GM23248 (cell line): Measurements from ENCODE around the gene ZBTB20. TPM values are rescaled to one million over a fixed set of nuclear protein-coding genes. Genes with fewer than 3 reads are reported as not detected.
A peak's percentile ranks its signal among the peaks of the same experiment; 100 is the strongest.

Experiments
- DNase-seq: peaks from one replicate; pipeline ENCODE4 v3.0.0-alpha.2; 2015
- H2AFZ ChIP-seq: fragments of 200-600 bp; sonication (generic); 2 replicates; pipeline ENCODE4 v1.6.1; 2016; ENCODE audit warnings: antibody characterized with exemption
- H3F3A ChIP-seq: fragments of 200-600 bp; sonication (generic); 2 replicates; pipeline ENCODE4 v1.6.1; 2016; ENCODE audit warnings: mild to moderate bottlenecking, antibody characterized with exemption, mixed run types; ENCODE audit not compliant: insufficient read depth
- H3K27ac ChIP-seq: fragments of 200-600 bp; sonication (generic); 2 replicates; pipeline ENCODE4 v1.5.1; 2016; ENCODE audit warnings: mild to moderate bottlenecking
- H3K27me3 ChIP-seq: fragments of 200-600 bp; sonication (generic); replicated peaks from 2 replicates; pipeline ENCODE4 v1.6.1; 2016; ENCODE audit warnings: mild to moderate bottlenecking; ENCODE audit not compliant: insufficient read depth
- H3K36me3 ChIP-seq: fragments of 200-600 bp; sonication (generic); 2 replicates; pipeline ENCODE4 v1.6.1; 2016; ENCODE audit warnings: low read depth, mild to moderate bottlenecking
- H3K4me1 ChIP-seq: fragments of 200-600 bp; sonication (generic); 2 replicates; pipeline ENCODE4 v1.6.1; 2016; ENCODE audit warnings: mild to moderate bottlenecking; ENCODE audit not compliant: insufficient read depth
- H3K4me2 ChIP-seq: fragments of 200-600 bp; sonication (generic); one replicate; pipeline ENCODE4 v1.6.1; 2016; ENCODE audit warnings: mild to moderate bottlenecking; ENCODE audit not compliant: unreplicated experiment
- H3K4me3 ChIP-seq: fragments of 200-600 bp; sonication (generic); 2 replicates; pipeline ENCODE4 v1.5.1; 2016; ENCODE audit warnings: mild to moderate bottlenecking
- H3K79me2 ChIP-seq: fragments of 200-600 bp; sonication (generic); 2 replicates; pipeline ENCODE4 v1.6.1; 2016; ENCODE audit warnings: mild to moderate bottlenecking; ENCODE audit not compliant: insufficient read depth
- H3K9ac ChIP-seq: fragments of 200-600 bp; sonication (generic); 2 replicates; pipeline ENCODE4 v1.6.1; 2016; ENCODE audit warnings: mild to moderate bottlenecking
- H3K9me2 ChIP-seq: fragments of 200-600 bp; sonication (generic); 2 replicates; pipeline ENCODE4 v1.6.1; 2016; ENCODE audit warnings: mixed run types, mild to moderate bottlenecking, moderate library complexity; ENCODE audit not compliant: insufficient read depth
- H3K9me3 ChIP-seq: fragments of 200-600 bp; sonication (generic); one replicate; pipeline ENCODE4 v1.6.1; 2017; ENCODE audit warnings: low read depth
- H4K20me1 ChIP-seq: fragments of 200-600 bp; sonication (generic); 2 replicates; pipeline ENCODE4 v1.6.0; 2016; ENCODE audit not compliant: insufficient read depth
- EZH2 ChIP-seq: fragments of 200-600 bp; sonication (generic); IDR thresholded peaks from 2 replicates; pipeline ENCODE4 v1.6.1; 2018; ENCODE audit warnings: antibody characterized with exemption, mild to moderate bottlenecking; ENCODE audit not compliant: insufficient read depth, poor library complexity, severe bottlenecking
- EZH2phosphoT487 ChIP-seq: fragments of 200-600 bp; sonication (generic); IDR thresholded peaks from 2 replicates; pipeline ENCODE4 v1.6.1; 2018; ENCODE audit warnings: antibody characterized with exemption, moderate library complexity, mild to moderate bottlenecking, low read depth; ENCODE audit not compliant: insufficient read depth
- WGBS, 2 experiments: methylation state at CpG; one replicate each; pipeline ENCODE4 v1.1.6; 2015 to 2017; ENCODE audit warnings: low lambda C conversion rate in 2 of 2, low coverage in 1 of 2; ENCODE audit errors: missing lambda C conversion rate in 2 of 2; 5-methylcytosine and 5-hydroxymethylcytosine counted together
- in situ Hi-C: fragments of 300-500 bp; cut with MboI; formaldehyde crosslinking; loops from 2 replicates; pipeline ENCODE4 v1.15.0; 2020
- polyA plus RNA-seq: library from polyadenylated mRNA; unstranded; fragments of >200 nt; fragmentation: Nextera tagmentation; extraction: Ambion mirVana; gene quantifications from 2 replicates; pipeline ENCODE4 v1.2.1, GENCODE V29; 2016
- total RNA-seq: library from RNA; depleted of rRNA; stranded (reverse); fragments of >200 nt; shearing (Covaris generic); gene quantifications from 2 replicates; pipeline ENCODE4 v1.2.3, GENCODE V29; 2014

Gene ZBTB20
- total and polyA plus RNA-seq, 2 experiments from 2014 or later: 9.2 to 12.2 TPM

- 93 to 98% methylated on average over 2 of the region's 2 CpGs for WGBS, 2 experiments
- no peak overlapping the region for H2AFZ ChIP-seq
Observed at GRCh38 chr3:114569186-114569585, 577.9 kb downstream of the ZBTB20 start.

GRCh38 chr3:114567771-114568170, 579.3 kb downstream of the ZBTB20 start:
- no peak overlapping the region for H3K27ac ChIP-seq
- H3K4me1 ChIP-seq: peaks cover 12% of the 10 kb centered on the region; the same call in 1 of the 2 replicates
- no peaks in the 10 kb centered on the region for H3K9me3 ChIP-seq
- H3F3A ChIP-seq: no peaks in the 10 kb centered on the region
- no peaks in the 10 kb centered on the region for H3K36me3 ChIP-seq
- DNase-seq: no peak
- no peak overlapping the region for H3K9ac ChIP-seq
- H2AFZ ChIP-seq: no peak overlapping the region
- 0 out of 2 replicates have a peak, but pooled peaks cover 9% of the 10 kb centered on the region for H3K79me2 ChIP-seq
- TF ChIP-seq EZH2phosphoT487 (no peak), EZH2 (no peak)
- in situ Hi-C loops: no loop called here
- H3K4me2 ChIP-seq: no peak overlapping the region
- H4K20me1 ChIP-seq: no peaks in the 10 kb centered on the region
- no peaks in the 10 kb centered on the region for H3K27me3 ChIP-seq
- no peak overlapping the region for H3K4me3 ChIP-seq
- H3K9me2 ChIP-seq: no peaks in the 10 kb centered on the region
- WGBS, 2 experiments: 97 to 100% methylated on average over 2 of the region's 2 CpGs

More at GRCh38 chr3:114569186-114569585, 577.9 kb downstream of the ZBTB20 start:
- H3K9ac ChIP-seq: no peak overlapping the region
- H3K4me1 ChIP-seq: peaks cover 12% of the 10 kb centered on the region; the same call in 1 of the 2 replicates
- no peaks in the 10 kb centered on the region for H3K27me3 ChIP-seq
- no peak overlapping the region for H3K4me3 ChIP-seq
- H3K79me2 ChIP-seq: 0 out of 2 replicates have a peak, but pooled peaks cover 5% of the 10 kb centered on the region
- no peaks in the 10 kb centered on the region for H3K9me2 ChIP-seq
- H4K20me1 ChIP-seq: no peaks in the 10 kb centered on the region
- H3K4me2 ChIP-seq: no peak overlapping the region
- in situ Hi-C loops: no loop called here
- DNase-seq: no peak
- no peaks in the 10 kb centered on the region for H3K9me3 ChIP-seq
- H3K36me3 ChIP-seq: no peaks in the 10 kb centered on the region
- no peaks in the 10 kb centered on the region for H3F3A ChIP-seq
- no peak for TF ChIP-seq EZH2
- TF ChIP-seq EZH2phosphoT487: no peak
- H3K27ac ChIP-seq: no peak overlapping the region

DNA sequence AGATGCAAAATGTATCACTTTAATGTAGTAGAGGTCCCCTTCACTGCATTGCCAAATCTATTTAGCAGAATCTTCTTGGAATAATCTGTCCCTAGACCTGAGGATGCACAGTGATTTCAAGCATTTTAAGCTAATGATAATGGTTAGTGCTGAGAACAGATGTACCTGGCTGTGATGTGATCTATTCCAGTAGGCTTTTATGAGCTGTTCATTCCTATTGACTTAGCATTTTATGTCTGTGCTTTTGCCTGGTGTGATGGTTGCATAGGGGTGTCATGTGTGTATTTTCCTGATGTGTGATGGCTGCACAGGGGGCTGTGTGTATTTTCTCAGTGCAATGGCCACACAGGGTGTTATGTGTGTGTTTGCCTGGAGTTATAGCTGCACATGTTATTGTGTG, 580.3 kb downstream of the ZBTB20 start:
- Histone ChIP-seq H3F3A (no peaks in the 10 kb centered on the region), H4K20me1 (no peaks in the 10 kb centered on the region), H3K79me2 (0 out of 2 replicates have a peak, but pooled peaks cover 9% of the 10 kb centered on the region), H2AFZ (no peak overlapping the region), H3K27ac (no peak overlapping the region), H3K4me1 (peaks cover 12% of the 10 kb centered on the region; the same call in 1 of the 2 replicates), H3K9me3 (no peaks in the 10 kb centered on the region), H3K36me3 (no peaks in the 10 kb centered on the region), H3K9me2 (no peaks in the 10 kb centered on the region), H3K9ac (no peak overlapping the region), H3K4me3 (no peak overlapping the region), H3K27me3 (no peaks in the 10 kb centered on the region), H3K4me2 (no peak overlapping the region)
- DNase-seq: no peak
- TF ChIP-seq EZH2phosphoT487: no peak
- no peak for TF ChIP-seq EZH2
- in situ Hi-C loops: no loop called here

DNA sequence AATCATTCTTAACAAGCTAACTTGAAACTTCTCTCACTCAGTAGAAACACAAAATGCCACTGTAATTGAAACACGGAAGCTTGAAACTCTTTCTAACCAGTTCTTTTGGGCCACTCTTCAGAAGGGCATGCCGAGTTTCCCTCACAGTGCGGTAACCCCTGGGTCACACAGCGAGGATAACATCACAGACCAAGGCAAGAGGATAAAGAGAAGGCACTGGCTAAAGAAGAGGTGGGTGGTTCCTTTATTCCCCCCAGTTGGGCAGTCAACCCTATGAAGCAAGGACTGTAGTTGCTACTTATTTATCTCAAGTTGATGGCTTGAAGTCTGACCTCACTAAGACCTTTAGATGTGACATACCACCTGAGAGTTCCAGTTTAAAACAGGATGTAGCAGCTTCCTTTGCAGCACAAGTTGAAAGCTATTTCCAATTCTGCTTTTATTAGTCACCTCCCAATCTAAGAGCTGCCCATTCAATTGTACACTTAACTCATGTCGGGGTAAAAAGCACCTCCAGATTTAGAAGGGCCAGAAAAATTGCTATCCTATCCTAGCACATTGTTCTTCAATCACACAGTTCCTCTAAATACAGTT, 580.8 kb downstream of the ZBTB20 start:
- no peak overlapping the region for H3K27ac ChIP-seq
- DNase-seq: peak; percentile 10
- H2AFZ ChIP-seq: no peak overlapping the region
- peaks cover 12% of the 10 kb centered on the region; the same call in 1 of the 2 replicates for H3K4me1 ChIP-seq
- no peak overlapping the region for H3K9ac ChIP-seq
- no peaks in the 10 kb centered on the region for H3K9me2 ChIP-seq
- in situ Hi-C loops: no loop called here
- H3K9me3 ChIP-seq: no peaks in the 10 kb centered on the region
- no peaks in the 10 kb centered on the region for H4K20me1 ChIP-seq
- H3F3A ChIP-seq: no peaks in the 10 kb centered on the region
- 0 out of 2 replicates have a peak, but pooled peaks cover 9% of the 10 kb centered on the region for H3K79me2 ChIP-seq
- H3K4me2 ChIP-seq: no peak overlapping the region
- 77 to 78% methylated on average over 5 of the region's 5 CpGs for WGBS, 2 experiments
- H3K36me3 ChIP-seq: no peaks in the 10 kb centered on the region
- no peaks in the 10 kb centered on the region for H3K27me3 ChIP-seq
- no peak overlapping the region for H3K4me3 ChIP-seq
- TF ChIP-seq EZH2phosphoT487 (no peak), EZH2 (no peak)
